Neural progenitor cell (in vitro differentiated cells): ENCODE results near the gene FHOD3. TPM values are rescaled to one million over a fixed set of nuclear protein-coding genes. Genes with fewer than 3 reads are reported as not detected.

Experiments used
- DNase-seq: peaks from one replicate; pipeline ENCODE4 v3.0.0-alpha.2; 2016; ENCODE audit warnings: low spot score
- H2AFZ ChIP-seq: fragments of 200-600 bp; sonication (generic); replicated peaks from 2 replicates; pipeline ENCODE4 v1.6.1; 2016; ENCODE audit warnings: antibody characterized with exemption
- H3F3A ChIP-seq: fragments of 200-600 bp; sonication (generic); 2 replicates; pipeline ENCODE4 v1.6.1; 2016; ENCODE audit warnings: antibody characterized with exemption, low read depth
- H3K27ac ChIP-seq: fragments of 200-600 bp; sonication (generic); 2 replicates; pipeline ENCODE4 v1.5.1; 2016; ENCODE audit warnings: mild to moderate bottlenecking
- H3K27me3 ChIP-seq: fragments of 200-600 bp; sonication (generic); 2 replicates; pipeline ENCODE4 v1.6.1; 2016; ENCODE audit warnings: mild to moderate bottlenecking, moderate library complexity
- H3K36me3 ChIP-seq: fragments of 200-600 bp; sonication (generic); 2 replicates; pipeline ENCODE4 v1.5.1; 2016
- H3K4me1 ChIP-seq: fragments of 200-600 bp; sonication (generic); 2 replicates; pipeline ENCODE4 v1.6.1; 2016; ENCODE audit warnings: mixed run types
- H3K4me2 ChIP-seq: fragments of 200-600 bp; sonication (generic); 2 replicates; pipeline ENCODE4 v1.6.1; 2016
- H3K4me3 ChIP-seq: fragments of 200-600 bp; sonication (generic); 2 replicates; pipeline ENCODE4 v1.5.1; 2016
- H3K79me2 ChIP-seq: fragments of 200-600 bp; sonication (generic); 2 replicates; pipeline ENCODE4 v1.6.1; 2016; ENCODE audit warnings: low read depth
- H3K9ac ChIP-seq: fragments of 200-600 bp; sonication (generic); 2 replicates; pipeline ENCODE4 v1.6.1; 2016
- H3K9me3 ChIP-seq: fragments of 200-600 bp; sonication (generic); 2 replicates; pipeline ENCODE4 v1.5.1; 2016; ENCODE audit warnings: low read depth
- H4K20me1 ChIP-seq: fragments of 200-600 bp; sonication (generic); 2 replicates; pipeline ENCODE4 v1.6.1; 2016; ENCODE audit warnings: low read depth
- H3K27ac Mint-ChIP-seq: 3 replicates; pipeline ENCODE4 v1.8.0; 2021; ENCODE audit warnings: mixed read lengths
- H3K27me3 Mint-ChIP-seq: 2 replicates; pipeline ENCODE4 v1.8.0; 2022; ENCODE audit warnings: low read depth, mild to moderate bottlenecking, inconsistent platforms, moderate library complexity, mixed read lengths; ENCODE audit not compliant: insufficient read depth
- H3K36me3 Mint-ChIP-seq: 3 replicates; pipeline ENCODE4 v1.8.0; 2021; ENCODE audit warnings: mixed read lengths
- H3K4me1 Mint-ChIP-seq: 3 replicates; pipeline ENCODE4 v1.8.0; 2021; ENCODE audit warnings: mixed read lengths
- H3K4me3 Mint-ChIP-seq: 3 replicates; pipeline ENCODE4 v1.8.0; 2021; ENCODE audit warnings: mild to moderate bottlenecking, moderate library complexity, mixed read lengths
- H3K9me3 Mint-ChIP-seq: 3 replicates; pipeline ENCODE4 v1.8.0; 2020; ENCODE audit warnings: mixed read lengths
- EZH2 ChIP-seq: fragments of 200-600 bp; sonication (generic); IDR thresholded peaks from 2 replicates; pipeline ENCODE4 v1.6.1; 2017; ENCODE audit warnings: antibody characterized with exemption, mild to moderate bottlenecking, moderate library complexity
- EZH2phosphoT487 ChIP-seq: fragments of 200-600 bp; sonication (generic); IDR thresholded peaks from 2 replicates; pipeline ENCODE4 v1.6.1; 2017; ENCODE audit warnings: antibody characterized with exemption
- total RNA-seq: library from RNA; depleted of rRNA; stranded (reverse); fragments of >200 nt; gene quantifications from 2 replicates; pipeline ENCODE4 v1.2.3, GENCODE V29; 2015; ENCODE audit warnings: low replicate concordance
- TF ChIP-seq, protein P1 (sequence below): fragments of 200-600 bp; sonication (generic); IDR thresholded peaks from 2 replicates; pipeline ENCODE4 v1.5.1; 2017; ENCODE audit warnings: antibody characterized with exemption, mild to moderate bottlenecking

Gene FHOD3
- total RNA-seq, 1 donor from 2014 or later = 69.7 TPM

DNA sequence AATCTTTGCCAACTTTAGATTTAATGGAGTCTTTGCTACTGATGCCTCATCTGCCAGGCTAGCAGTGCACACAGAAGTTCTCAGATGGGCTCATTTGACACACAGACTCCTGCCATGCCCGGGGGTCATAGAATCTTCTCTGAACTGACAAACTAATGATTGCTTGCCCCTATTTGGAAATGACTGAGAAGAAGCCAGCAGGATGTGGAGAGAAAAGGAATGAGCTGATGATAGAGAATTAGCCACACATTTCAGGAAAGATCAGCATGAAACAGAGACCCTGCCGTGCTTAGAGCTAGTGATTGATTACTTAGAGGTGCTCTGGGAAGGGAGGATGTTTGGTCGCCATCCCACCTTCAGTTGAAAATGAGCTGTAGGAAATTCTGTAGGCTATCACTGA lies 352.8 kb downstream of the FHOD3 start:
- Mint-ChIP-seq H3K36me3 (peaks cover 6% of the 10 kb centered on the region), H3K27ac (no peak overlapping the region), H3K4me1 (peaks cover 7% of the 10 kb centered on the region), H3K27me3 (no peaks in the 10 kb centered on the region), H3K4me3 (no peak overlapping the region), H3K9me3 (no peaks in the 10 kb centered on the region)
- no peaks in the 10 kb centered on the region for H3F3A ChIP-seq
- H3K36me3 ChIP-seq = no peaks in the 10 kb centered on the region
- H3K27me3 ChIP-seq = no peaks in the 10 kb centered on the region
- H3K9me3 ChIP-seq = no peaks in the 10 kb centered on the region
- no peak overlapping the region for H2AFZ ChIP-seq
- no peaks in the 10 kb centered on the region for H4K20me1 ChIP-seq
- H3K9ac ChIP-seq = no peak overlapping the region
- TF ChIP-seq, protein P1, sequence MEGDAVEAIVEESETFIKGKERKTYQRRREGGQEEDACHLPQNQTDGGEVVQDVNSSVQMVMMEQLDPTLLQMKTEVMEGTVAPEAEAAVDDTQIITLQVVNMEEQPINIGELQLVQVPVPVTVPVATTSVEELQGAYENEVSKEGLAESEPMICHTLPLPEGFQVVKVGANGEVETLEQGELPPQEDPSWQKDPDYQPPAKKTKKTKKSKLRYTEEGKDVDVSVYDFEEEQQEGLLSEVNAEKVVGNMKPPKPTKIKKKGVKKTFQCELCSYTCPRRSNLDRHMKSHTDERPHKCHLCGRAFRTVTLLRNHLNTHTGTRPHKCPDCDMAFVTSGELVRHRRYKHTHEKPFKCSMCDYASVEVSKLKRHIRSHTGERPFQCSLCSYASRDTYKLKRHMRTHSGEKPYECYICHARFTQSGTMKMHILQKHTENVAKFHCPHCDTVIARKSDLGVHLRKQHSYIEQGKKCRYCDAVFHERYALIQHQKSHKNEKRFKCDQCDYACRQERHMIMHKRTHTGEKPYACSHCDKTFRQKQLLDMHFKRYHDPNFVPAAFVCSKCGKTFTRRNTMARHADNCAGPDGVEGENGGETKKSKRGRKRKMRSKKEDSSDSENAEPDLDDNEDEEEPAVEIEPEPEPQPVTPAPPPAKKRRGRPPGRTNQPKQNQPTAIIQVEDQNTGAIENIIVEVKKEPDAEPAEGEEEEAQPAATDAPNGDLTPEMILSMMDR = no peak
- TF ChIP-seq EZH2 (no peak), EZH2phosphoT487 (no peak)
- H3K4me3 ChIP-seq = no peak overlapping the region
- no peaks in the 10 kb centered on the region for H3K4me1 ChIP-seq
- no peak overlapping the region for H3K27ac ChIP-seq
- H3K4me2 ChIP-seq = no peak overlapping the region
- DNase-seq = no peak
- no peaks in the 10 kb centered on the region for H3K79me2 ChIP-seq

DNA sequence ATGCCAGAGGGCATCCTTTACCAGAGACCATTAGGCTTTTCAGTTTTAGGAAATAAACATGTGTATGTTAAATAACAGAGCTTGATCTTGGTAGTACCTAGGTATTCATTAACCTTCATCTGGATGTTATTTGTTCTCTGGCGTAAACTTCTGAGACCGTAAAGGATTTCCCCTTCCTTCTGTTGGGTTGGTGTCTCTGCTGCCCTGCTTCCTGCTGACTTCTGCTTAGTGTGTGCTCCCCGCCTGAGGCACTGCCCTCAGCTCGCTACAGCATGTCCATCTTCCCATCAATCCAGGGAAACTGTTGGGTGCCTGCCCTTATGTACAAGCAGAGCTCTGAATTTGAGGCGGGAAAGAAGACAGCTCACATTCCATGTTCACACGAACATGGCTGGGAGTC lies 353.4 kb downstream of the FHOD3 start:
- H3K4me3 Mint-ChIP-seq = no peak overlapping the region
- peaks cover 7% of the 10 kb centered on the region for H3K4me1 Mint-ChIP-seq
- Histone ChIP-seq H3F3A (no peaks in the 10 kb centered on the region), H4K20me1 (no peaks in the 10 kb centered on the region), H3K9me3 (no peaks in the 10 kb centered on the region), H3K27me3 (no peaks in the 10 kb centered on the region), H3K4me3 (no peak overlapping the region), H3K4me1 (peaks cover 3% of the 10 kb centered on the region), H3K4me2 (no peak overlapping the region), H3K27ac (no peak overlapping the region), H3K79me2 (no peaks in the 10 kb centered on the region), H2AFZ (no peak overlapping the region), H3K36me3 (no peaks in the 10 kb centered on the region), H3K9ac (no peak overlapping the region)
- TF ChIP-seq EZH2phosphoT487 (no peak), EZH2 (no peak)
- TF ChIP-seq, protein P1 = no peak
- DNase-seq = no peak
- H3K36me3 Mint-ChIP-seq = peaks cover 5% of the 10 kb centered on the region
- H3K27me3 Mint-ChIP-seq = no peaks in the 10 kb centered on the region
- H3K27ac Mint-ChIP-seq = no peak overlapping the region
- no peaks in the 10 kb centered on the region for H3K9me3 Mint-ChIP-seq

DNA sequence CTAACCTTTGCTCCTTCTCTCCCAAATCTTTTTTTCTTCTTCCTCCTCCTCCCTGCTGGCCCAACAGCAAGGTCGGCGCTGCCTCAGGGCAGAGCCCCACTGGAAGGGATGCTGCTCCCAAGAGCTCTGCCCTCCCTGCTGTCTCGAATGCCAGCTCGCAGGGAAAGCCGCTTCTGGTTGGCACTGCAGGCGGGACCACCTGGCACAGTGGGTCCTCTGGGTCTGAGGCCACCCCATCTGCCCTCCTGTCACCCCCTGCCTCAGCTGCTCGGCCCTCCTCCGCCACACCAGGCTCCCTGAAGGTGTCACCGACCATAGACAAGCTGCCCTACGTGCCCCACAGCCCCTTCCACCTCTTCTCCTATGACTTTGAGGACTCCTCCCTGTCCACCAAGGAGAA lies 355.0 kb downstream of the FHOD3 start:
- Mint-ChIP-seq H3K27me3 (no peaks in the 10 kb centered on the region), H3K36me3 (peaks cover 2% of the 10 kb centered on the region), H3K4me3 (no peak overlapping the region), H3K4me1 (peaks cover 7% of the 10 kb centered on the region), H3K9me3 (no peaks in the 10 kb centered on the region), H3K27ac (no peak overlapping the region)
- Histone ChIP-seq H3K9ac (no peak overlapping the region), H3K4me3 (no peak overlapping the region), H4K20me1 (no peaks in the 10 kb centered on the region), H3F3A (no peaks in the 10 kb centered on the region), H3K27ac (no peak overlapping the region), H3K4me1 (peaks cover 3% of the 10 kb centered on the region), H2AFZ (no peak overlapping the region), H3K36me3 (no peaks in the 10 kb centered on the region), H3K27me3 (no peaks in the 10 kb centered on the region), H3K4me2 (no peak overlapping the region), H3K9me3 (no peaks in the 10 kb centered on the region), H3K79me2 (no peaks in the 10 kb centered on the region)
- no peak for DNase-seq
- TF ChIP-seq, protein P1 = no peak
- TF ChIP-seq EZH2 (no peak), EZH2phosphoT487 (no peak)
